RCC 7860 (cell line): Measurements from ENCODE around the gene TPCN1.
"Not testable (repeated sequence)": the region's sequence is repeated elsewhere in the genome, so short reads cannot be mapped to it uniquely, and the experiment has no call there.

Source experiments
- DNase-seq: peaks from one replicate; pipeline ENCODE4 v3.0.0-alpha.2; 2015; ENCODE audit warnings: low spot score
- FAIRE-seq: peaks from 2 replicates; lab custom pipeline; 2012; peaks lifted over from hg19 to GRCh38; lab: Jason Lieb, UNC

TPCN1 gene

DNA sequence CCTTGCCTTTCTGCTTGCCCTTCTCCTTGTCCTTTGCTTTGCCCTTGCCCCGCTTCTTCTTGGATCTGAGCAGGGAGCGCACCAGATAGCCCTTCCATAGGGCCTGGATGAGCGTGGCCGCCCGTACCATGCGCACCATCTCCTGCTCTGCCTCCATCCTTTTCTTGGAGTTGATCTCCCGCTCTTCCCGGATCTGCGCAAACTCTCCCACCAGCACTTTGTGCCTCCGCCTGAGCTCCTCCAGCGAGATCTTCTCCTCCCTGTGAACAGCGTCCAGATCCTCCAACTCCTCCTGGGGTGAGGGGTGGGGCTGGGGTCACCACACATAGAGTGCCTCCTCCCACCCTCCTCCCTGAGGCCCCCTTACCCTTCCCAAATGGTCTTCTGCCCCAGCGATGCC lies 25.7 kb upstream of the TPCN1 start:
- FAIRE-seq: no peak
- no peak for DNase-seq

DNA sequence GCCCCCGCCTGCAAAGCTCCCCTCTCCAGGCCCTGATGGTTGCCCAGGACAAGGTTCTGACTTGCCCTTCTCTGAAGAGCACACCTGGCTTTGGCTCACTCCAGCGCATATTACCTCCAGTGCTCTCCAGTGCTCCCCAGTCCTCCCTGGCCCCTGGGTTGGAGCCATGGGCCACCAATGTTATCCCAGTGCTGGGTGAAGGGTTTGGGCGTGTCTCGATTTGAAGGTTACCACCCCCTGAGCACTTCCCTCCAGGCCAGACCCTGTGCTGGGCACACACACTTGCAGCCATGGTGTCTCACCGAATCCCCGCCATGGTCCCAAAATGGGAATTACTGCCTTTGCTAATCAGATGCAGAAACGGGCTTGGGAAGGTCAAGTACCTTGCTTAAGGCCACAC lies 24.7 kb upstream of the TPCN1 start:
- FAIRE-seq: no peak
- no peak for DNase-seq

DNA sequence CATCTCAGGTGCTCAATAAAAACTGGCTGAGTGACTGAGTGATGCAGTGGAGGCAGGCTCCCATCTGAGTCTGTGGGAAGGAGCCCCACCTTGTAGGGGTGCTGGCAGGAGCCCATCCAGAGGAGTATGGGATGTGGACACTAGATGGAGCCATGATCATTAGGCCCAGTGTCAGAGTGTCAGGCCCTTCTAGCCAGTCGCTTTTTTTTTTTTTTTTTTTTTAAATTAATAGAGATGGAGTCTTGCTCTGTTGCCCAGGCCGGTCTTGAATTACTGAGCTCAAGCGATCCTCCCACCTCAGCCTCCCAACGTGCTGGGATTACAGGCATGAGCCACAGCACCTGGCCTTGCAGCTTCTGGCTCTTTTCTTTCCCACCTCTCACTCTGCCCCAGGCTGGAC lies 24.3 kb upstream of the TPCN1 start:
- FAIRE-seq: no peak
- DNase-seq: peak; percentile 61

DNA sequence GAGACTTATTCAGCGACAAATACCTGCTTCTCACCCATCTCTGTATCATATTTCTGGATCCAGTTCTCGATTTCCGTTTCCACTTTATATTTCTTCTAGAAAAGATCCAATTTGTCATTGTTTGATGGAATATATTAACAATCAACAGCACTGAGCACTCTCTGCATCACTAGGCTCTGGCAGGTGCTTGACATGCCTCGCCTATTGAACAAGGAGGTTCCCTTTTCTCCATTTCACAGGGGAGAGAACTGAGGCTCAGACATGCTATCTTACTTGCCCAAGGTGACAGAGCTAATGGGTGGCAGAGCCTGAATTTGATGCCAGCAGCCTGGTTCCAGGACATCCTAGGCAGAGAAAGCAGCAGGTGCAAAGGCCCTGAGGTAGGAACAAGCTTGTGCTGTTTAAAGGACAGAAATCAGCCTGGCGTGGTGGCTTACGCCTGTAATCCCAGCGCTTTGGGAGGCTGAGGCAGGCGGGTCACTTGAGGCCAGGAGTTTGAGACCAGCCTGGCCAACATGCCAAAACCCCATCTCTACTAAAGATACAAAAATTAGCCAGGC lies 23.7 kb upstream of the TPCN1 start:
- FAIRE-seq (no peak), DNase-seq (no peak)

DNA sequence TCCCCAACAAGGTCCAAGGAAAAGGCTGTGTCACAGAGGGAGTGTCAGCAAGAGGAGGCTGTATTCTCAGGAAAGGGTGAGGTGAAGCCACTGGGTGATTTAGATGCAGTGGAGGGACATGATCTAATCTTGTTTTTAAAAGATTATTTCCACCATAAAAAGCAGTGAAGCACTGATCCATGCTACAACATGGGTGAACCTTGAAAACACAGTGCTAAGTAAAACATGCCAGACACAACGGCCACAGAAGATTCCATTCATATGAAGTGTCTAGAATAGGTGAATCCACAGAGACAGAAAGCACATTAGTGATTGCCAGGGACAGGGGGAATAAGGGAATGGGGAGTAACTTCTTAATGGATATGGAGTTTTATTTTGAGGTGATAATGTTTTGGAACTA lies 23.0 kb upstream of the TPCN1 start:
- peak; percentile 52 for DNase-seq
- no peak for FAIRE-seq

- DNase-seq: no peak
- no peak for FAIRE-seq
Observed at GRCh38 chr12:113200021-113200797, 21.1 kb upstream of the TPCN1 start.

- DNase-seq (no peak), FAIRE-seq (no peak)
Observed at GRCh38 chr12:113201187-113202177, 19.8 kb upstream of the TPCN1 start.

DNA sequence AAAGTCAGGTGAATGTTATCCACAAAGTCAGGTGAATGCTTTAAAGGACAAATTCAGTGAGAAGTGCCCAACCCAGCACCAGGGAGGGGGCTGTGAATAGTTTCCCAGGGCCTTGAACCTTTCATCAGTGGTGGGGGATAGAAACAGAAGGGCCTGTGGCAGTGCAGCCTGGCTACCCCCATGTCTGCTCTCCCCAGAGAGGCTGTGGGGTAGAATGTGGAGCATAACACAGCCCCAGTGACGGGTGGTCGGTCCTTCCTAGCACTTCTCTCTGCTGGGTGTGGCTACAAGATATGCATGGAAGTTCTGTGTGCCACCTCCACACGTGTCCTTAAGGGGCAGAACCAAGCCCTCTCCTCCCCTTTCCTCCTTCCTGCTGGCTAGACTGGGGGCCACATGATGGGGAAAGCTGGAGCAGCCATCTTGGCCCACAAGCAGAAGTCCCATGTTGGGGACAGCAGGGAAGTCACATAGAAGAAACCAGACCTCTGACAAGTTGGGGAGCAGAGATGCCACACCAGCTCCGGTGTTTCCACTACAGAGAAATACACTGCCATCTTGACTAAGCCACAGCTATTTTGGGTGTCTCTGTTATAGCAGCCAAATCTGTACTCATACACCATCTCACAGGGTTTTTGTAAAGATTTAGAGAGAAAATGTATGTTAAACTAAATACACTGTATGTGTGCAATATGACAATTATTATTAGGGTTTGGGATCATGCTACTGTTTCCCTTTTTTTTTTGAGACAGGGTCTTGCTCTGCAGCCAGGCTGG lies 18.8 kb upstream of the TPCN1 start:
- FAIRE-seq: no peak
- DNase-seq: no peak

DNA sequence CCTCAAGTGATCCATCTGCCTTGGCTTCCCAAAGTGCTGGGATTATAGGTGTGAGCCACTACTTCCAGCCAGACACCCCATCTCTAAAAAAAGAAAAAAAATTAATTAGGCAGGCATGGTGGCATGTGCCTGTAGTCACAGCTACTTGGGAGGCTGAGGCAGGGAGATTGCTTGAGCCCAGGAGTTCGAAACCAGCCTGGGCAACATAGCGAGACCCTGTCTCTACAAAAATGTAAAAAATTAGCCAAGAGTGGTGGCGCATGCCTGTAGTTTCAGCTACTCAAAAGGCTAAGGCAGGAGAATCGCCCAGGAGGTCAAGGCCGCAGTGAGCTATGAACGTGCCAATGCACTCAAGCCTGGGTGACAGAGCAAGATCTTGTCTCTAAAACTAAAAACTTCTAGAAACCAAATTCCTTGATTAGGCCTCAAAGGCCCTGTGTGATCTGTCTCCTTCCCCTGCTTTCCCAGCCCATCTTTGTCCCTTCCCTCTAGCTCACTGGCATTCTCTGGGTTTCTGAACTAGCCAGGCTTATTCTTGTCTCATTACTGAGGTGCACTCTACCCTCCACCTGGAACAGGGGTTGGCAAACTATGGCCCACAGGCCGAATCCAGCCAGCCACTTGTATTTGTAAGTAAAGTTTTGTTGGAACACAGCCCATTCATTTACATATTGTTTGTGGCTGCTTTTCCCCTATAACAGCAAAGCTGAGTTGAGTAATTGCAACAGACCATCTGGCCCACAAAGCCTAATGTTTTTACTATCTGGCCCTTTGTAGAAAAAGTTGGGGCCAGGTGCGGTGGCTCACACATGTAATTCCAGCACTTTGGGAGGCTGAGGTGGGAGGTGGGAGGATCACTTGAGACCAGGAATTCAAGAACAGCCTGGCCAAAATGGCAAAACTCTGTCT lies 17.2 kb upstream of the TPCN1 start:
- no peak for DNase-seq
- FAIRE-seq: no peak

GRCh38 chr12:113204804-113205203 lies 16.5 kb upstream of the TPCN1 start:
- DNase-seq (peak; percentile 28), FAIRE-seq (no peak)

DNA sequence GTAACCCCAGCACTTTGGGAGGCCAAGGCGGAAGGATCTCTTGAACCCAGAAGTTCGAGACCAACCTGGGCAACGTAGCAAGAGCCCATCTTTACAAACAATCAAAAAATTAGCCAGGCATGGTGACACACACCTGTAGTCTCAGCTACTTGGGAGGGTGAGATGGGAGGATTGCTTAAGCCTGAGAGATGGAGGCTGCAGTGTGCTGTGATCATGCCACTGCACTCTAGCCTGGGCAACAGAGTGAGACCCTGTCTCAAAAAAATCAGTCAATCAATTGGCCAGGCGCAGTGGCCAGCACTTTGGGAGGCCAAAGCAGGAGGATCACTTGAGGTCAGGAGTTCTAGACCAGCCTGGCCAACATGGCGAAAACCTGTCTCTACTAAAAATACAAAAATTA lies 14.5 kb upstream of the TPCN1 start:
- not testable (repeated sequence) for FAIRE-seq, DNase-seq

DNA sequence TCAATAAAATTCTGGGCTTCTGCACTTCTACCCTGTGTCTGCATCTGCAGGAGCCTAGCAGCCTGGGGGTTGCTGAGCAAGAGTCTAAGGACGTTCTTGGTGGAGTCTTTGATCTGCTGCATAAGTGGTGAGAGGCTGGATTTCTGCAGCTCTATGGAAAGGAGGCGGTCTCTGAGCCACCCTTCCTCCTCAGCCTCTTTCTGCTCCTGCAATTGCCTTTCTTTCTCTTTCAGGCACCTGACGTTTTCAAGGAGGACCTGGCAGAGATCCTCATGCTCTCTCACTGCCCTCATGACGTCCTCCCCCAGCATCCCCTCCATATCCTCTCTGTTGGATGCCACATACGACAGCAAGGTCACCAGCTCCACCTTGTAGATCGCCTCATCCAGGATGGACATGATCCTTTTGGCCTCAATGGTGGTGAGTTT lies 13.6 kb upstream of the TPCN1 start:
- DNase-seq: no peak
- no peak for FAIRE-seq

DNA sequence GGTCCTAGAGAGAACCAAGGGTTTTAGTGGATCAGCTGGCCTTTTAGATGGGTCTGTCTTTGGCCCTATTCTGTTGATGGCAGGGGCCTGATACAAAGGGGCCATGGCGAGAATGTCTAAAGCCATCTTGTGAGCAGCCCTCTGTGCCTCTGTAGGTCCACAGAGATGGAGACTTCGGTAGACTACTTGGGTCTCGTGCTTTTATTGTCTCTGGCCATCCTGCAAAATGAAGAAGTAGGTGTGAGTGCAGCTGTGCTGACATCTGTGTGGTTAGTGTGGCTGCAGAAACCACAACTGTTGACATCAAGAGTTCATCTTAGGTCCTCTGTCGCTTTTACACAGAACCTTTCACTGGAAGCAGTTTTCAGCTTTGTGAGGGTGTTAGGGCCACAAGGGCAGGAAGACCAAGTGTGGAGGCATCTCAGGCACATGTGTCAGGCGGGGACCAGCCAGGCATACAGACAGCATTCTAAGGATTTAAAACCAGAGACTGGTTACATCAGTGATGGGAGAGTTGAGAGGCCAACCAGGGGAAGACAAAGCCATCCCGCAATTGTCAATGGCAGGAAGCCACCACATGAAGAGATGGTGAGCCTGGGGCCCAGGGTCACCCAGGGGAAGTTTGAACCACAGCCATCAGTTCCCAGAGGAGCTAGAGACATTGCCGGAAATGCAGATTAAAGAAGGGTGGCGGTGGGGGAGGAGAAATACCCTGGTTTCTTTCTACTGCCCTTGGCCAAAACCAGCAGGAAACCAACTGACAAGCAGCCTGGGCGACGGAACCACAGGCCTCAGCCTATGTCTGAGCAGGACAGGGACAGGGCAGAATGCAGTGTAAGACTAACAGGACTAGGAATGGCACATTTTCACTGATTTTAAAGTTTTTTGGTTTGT lies 13.0 kb upstream of the TPCN1 start:
- no peak for FAIRE-seq

DNA sequence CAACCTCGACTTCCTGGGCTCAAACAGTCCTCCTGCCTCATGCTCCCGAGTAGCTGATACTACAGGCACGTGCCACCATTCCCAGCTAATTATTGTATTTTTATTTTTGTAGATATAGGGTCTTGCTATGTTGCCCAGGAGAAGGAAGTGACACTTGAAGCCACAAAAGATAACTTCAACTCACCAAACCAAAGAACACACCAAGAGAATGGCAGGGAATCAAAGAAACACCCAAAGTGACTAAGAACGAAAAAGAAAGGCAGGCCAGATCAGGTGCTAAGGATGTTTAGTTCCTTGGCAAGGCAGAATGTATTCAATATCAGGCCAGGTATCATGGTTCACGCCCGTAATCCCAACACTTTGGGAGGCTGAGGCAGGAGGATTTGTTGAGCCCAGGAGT lies 10.1 kb upstream of the TPCN1 start:
- no peak for FAIRE-seq
- DNase-seq: no peak

More for the DNA sequence above, 13.0 kb upstream of the TPCN1 start:
- no peak for DNase-seq

GRCh38 chr12:113214895-113215400 lies 6.3 kb upstream of the TPCN1 start:
- peak; percentile 96 for FAIRE-seq

GRCh38 chr12:113216027-113216426 lies 5.2 kb upstream of the TPCN1 start:
- DNase-seq: no peak

More at GRCh38 chr12:113214895-113215400, 6.3 kb upstream of the TPCN1 start:
- peak; percentile 96 for DNase-seq

GRCh38 chr12:113220593-113221180 lies 577 bp upstream of the TPCN1 start:
- FAIRE-seq: no peak

More at GRCh38 chr12:113216027-113216426, 5.2 kb upstream of the TPCN1 start:
- FAIRE-seq: no peak

More at GRCh38 chr12:113220593-113221180, 577 bp upstream of the TPCN1 start:
- DNase-seq: no peak
